ENCODE results near the gene MLN. TPM values are rescaled to one million over a fixed set of nuclear protein-coding genes. Genes with fewer than 3 reads are reported as not detected.

The MLN gene
- total RNA-seq, 2 experiments from 2014 or later, result not detected

DNA sequence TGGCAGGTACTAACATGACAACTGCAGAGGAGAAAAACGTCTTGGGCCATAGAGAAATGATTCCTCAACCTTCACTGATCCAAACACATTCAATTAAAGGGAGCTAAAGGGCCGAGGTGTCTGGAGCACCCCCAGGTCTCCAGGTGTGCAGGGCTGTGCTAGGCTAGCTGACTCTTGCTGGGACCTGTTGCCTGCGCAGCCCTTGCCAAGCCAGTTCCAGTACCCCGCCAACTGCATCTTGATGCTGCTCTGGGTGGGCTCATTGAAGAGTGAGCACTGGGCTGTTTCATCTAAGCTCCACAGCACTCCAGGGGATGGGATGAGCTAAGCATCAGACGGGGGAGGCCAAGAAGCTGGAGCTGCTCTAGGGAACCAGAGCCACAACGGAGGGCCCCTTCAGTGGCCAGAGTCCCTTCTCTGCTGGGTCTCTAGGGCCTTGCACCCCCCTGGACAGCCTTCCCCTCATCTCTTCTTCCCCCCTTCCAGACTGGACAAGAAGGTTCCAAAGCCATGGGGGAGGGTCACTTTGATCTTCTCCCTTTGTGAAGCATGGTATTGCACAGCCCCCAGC is 30.8 kb downstream of the MLN start:
- no peak for ATAC-seq
- CTCF ChIA-PET, result interaction anchor here (0.9 to 10.3 kb wide), 7 partner anchors 9 to 382 kb away, joined by 3 to 158 read pairs (median 15); no protein-coding TSS in a partner anchor
- Mint-ChIP-seq H3K27me3 (ENCODE audit: low read depth) (peaks cover 3% of the 10 kb centered on the region), H3K9me3 (ENCODE audit: insufficient read depth) (no peaks in the 10 kb centered on the region), H3K4me3 (no peak overlapping the region), H3K27ac (no peak overlapping the region), H3K4me1 (ENCODE audit: low read depth) (peaks cover 3% of the 10 kb centered on the region), H3K36me3 (ENCODE audit: low read depth) (peaks cover 44% of the 10 kb centered on the region)
- POLR2A ChIA-PET, result no interaction called here
- no peak for DNase-seq

DNA sequence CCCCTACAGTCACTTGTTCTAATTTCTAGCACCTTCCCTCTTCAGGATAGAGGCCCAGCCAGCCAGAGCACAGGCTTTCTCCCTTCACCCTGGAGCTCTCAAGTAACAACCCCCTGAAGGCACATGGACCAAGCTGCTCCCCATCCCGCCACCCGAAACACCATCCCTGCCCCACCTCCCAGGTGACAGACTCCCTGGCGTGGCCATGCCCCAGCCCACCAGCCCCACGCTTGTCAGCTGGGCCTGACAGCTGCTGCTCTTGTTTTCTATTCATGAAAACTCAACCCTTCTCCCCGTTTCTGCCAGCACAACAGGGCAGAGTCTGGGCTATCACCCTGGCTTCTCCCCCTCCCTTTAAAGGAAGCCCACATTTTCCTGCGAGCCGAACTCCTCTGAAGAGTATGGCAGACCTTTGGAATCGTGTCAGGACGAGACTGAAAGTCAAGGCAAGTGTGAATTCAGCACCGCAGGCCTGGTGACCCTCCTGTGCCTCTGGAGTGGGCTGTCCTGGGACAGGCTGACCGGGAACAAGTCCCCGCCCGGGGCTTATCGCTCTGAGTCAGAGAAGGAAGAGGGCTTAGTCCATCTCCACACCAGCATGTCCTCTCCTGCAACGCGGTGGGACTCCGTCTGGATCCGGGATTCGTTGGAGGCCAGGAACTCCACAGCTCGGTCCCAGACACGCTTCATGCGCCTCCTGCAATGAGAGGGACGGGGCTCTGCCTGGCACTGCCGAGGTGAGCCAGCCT is 31.5 kb downstream of the MLN start:
- Mint-ChIP-seq H3K4me3 (no peak overlapping the region), H3K9me3 (ENCODE audit: insufficient read depth) (no peaks in the 10 kb centered on the region), H3K4me1 (ENCODE audit: low read depth) (peaks cover 3% of the 10 kb centered on the region), H3K27ac (no peak overlapping the region), H3K36me3 (ENCODE audit: low read depth) (peaks cover 37% of the 10 kb centered on the region), H3K27me3 (ENCODE audit: low read depth) (peaks cover 3% of the 10 kb centered on the region)
- POLR2A ChIA-PET, result interaction anchor here (1.3 to 2.6 kb wide), 2 partner anchors 9 to 256 kb away, joined by 5 to 8 read pairs; no protein-coding TSS in a partner anchor
- no peak for DNase-seq
- CTCF ChIA-PET, result interaction anchor here (0.9 to 10.3 kb wide), 32 partner anchors 9 to 383 kb away, joined by 3 to 158 read pairs (median 4); partner anchors contain the start of genes IP6K3, LEMD2 and UQCC2
- ATAC-seq, result no peak

DNA sequence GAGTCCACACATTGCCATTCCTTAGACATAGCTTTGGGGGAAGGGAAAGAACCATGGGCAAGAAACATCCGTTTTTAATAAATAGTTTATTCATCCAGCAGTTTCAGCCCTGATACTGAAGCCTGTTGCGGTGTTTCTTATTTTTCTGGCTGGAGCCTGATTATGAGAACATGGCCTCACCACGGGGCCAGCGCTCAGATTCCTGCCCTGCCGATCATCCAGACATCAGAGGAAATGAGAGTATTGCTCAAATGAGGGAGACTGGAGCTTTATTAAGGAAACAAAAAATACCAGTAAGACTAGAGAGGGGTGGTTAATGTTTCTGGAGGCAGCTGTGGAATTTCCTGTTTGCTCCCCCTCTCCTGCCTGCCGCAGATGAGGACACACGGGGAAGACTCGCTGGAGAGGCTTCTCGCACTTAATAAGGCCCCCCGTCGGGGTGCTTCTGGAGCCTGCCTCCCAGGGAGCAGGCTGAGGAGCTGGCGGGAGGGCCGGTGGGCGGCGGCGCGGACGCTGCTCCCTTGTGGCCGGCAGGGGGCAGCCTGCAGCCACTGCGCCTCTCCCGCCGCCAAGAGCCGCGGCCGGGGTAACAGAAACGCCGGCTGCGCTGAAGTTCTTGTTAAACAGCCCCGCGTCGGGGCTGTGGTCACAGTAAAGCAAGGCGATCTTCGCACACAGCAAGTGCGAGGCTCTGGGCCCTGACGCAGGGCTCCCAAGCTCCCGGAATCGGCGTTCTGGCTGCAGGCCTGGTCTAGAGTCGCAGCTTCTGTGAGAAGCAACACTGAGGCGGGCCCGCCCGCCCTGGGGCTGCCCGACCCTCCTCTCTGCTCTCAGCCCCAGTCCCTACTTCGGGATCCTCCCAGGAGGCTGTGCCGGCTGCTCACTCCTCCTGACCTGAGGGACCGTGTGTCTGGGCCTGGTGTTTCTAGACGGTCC is 32.4 kb downstream of the MLN start:
- H3K9me3 Mint-ChIP-seq (ENCODE audit: insufficient read depth), result no peaks in the 10 kb centered on the region
- ChIA-PET POLR2A (interaction anchor here (1.3 to 2.6 kb wide), 2 partner anchors 10 to 257 kb away, joined by 5 to 8 read pairs; no protein-coding TSS in a partner anchor), CTCF (interaction anchor here (0.7 to 10.3 kb wide), 48 partner anchors 7 to 384 kb away, joined by 3 to 158 read pairs (median 4); partner anchors contain the start of genes IP6K3, LEMD2 and UQCC2)
- DNase-seq, result peak; percentile 69
- H3K27me3 Mint-ChIP-seq (ENCODE audit: low read depth), result peaks cover 3% of the 10 kb centered on the region
- H3K36me3 Mint-ChIP-seq (ENCODE audit: low read depth), result peaks cover 30% of the 10 kb centered on the region
- peaks cover 3% of the 10 kb centered on the region for H3K4me1 Mint-ChIP-seq (ENCODE audit: low read depth)
- H3K27ac Mint-ChIP-seq, result no peak overlapping the region
- H3K4me3 Mint-ChIP-seq, result no peak overlapping the region
- ATAC-seq, result peak; percentile 75

DNA sequence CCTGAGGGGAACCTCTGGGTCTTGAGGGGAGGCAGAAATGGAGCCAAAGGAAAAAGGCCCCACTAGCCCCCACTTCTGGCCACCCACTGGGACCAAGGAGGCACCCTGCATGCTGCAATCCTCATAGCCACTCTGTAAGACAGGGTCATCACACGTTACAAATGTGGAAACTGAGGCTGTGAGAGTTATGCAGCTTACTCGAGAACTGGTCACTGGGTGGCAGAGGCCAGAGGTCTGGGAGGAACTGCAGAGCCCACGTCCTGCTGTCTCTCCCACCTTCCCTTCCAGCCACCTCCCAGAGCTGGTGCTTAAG is 33.0 kb downstream of the MLN start:
- H3K4me3 Mint-ChIP-seq, result no peak overlapping the region
- POLR2A ChIA-PET, result interaction anchor here (2.6 kb wide), 1 partner anchor 258 kb away, joined by 8 read pairs; no protein-coding TSS in a partner anchor
- DNase-seq (no peak), ATAC-seq (no peak)
- H3K27me3 Mint-ChIP-seq (ENCODE audit: low read depth), result peaks cover 3% of the 10 kb centered on the region
- H3K9me3 Mint-ChIP-seq (ENCODE audit: insufficient read depth), result no peaks in the 10 kb centered on the region
- CTCF ChIA-PET, result interaction anchor here (0.7 to 10.3 kb wide), 47 partner anchors 8 to 384 kb away, joined by 3 to 158 read pairs (median 4); partner anchors contain the start of genes IP6K3, LEMD2 and UQCC2
- H3K27ac Mint-ChIP-seq, result no peak overlapping the region
- H3K4me1 Mint-ChIP-seq (ENCODE audit: low read depth), result peaks cover 3% of the 10 kb centered on the region
- peaks cover 24% of the 10 kb centered on the region for H3K36me3 Mint-ChIP-seq (ENCODE audit: low read depth)

DNA sequence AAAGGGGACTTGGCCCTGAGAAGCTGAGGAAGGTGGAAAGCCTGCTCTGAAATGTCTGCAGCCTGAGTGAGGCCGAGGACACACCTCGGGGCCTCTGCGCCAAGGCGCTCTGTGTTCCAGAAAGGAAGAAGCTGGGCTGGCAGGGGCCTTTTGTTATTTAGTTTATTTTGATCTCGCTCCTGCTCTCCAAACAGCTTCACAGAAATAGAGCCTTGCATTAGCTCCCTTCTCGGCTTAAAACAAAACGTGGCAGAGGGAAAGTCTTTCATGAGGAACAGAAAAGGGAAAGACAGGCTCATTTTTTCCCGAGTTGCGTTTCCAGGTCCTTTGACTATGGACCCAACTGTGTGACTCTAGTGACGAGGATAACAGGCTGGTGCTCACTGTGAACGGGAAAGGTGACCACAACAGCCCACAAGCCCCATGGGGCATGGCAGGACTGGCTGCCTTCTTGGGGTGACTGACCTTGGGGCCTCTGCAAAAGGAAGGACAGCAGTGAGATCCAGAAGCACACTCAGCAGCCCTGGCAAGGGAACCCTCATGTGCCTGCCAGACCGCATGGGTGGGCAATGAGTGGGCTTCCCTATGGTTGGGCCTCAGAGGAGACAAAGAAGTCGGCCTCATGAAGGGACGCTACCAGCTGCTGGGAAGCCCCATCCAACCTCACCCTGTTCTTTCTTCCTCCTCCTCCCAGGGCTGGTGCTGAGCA is 33.5 kb downstream of the MLN start:
- Mint-ChIP-seq H3K27me3 (ENCODE audit: low read depth) (peaks cover 3% of the 10 kb centered on the region), H3K36me3 (ENCODE audit: low read depth) (peaks cover 20% of the 10 kb centered on the region), H3K27ac (no peak overlapping the region), H3K4me1 (ENCODE audit: low read depth) (peaks cover 3% of the 10 kb centered on the region), H3K9me3 (ENCODE audit: insufficient read depth) (no peaks in the 10 kb centered on the region), H3K4me3 (no peak overlapping the region)
- DNase-seq (no peak), ATAC-seq (no peak)
- POLR2A ChIA-PET, result interaction anchor here (1.0 to 2.6 kb wide), 3 partner anchors 18 to 258 kb away, joined by 3 to 8 read pairs (median 4); partner anchors contain the start of gene UQCC2
- CTCF ChIA-PET, result interaction anchor here (0.9 to 10.3 kb wide), 25 partner anchors 8 to 645 kb away, joined by 3 to 158 read pairs (median 4); partner anchors contain the start of genes IP6K3, LEMD2 and UQCC2

DNA sequence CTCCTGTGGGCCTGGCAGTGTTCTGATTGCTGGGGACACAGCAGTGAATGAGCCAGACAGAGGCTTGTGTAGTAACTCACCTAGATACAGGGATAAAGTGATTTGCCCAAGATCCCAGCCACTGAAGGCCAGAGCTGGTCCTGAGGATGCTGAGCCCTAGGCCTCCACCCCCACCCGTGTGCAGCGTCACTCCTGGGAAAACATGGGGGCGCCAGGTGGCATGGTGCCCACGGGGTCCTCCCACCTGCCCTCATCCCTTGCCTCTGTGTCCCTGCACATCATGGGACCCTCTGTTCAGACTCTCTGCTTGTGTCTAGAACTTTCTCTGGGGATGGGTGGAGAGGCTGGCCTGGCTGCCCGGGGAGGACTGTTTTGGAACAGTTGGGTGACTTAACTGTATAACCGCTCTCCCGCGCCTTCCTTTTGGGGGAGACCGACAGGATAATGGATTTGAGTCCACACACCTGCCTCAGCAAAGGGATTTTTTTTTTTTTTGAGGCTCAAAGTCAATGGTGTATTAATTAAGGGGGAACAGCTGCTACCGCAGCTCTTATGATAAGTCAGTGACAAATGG is 34.5 kb downstream of the MLN start:
- Mint-ChIP-seq H3K27ac (no peak overlapping the region), H3K4me3 (no peak overlapping the region), H3K36me3 (ENCODE audit: low read depth) (peaks cover 15% of the 10 kb centered on the region), H3K9me3 (ENCODE audit: insufficient read depth) (no peaks in the 10 kb centered on the region), H3K27me3 (ENCODE audit: low read depth) (peaks cover 3% of the 10 kb centered on the region), H3K4me1 (ENCODE audit: low read depth) (peaks cover 3% of the 10 kb centered on the region)
- ChIA-PET CTCF (interaction anchor here (0.9 to 10.3 kb wide), 12 partner anchors 11 to 646 kb away, joined by 3 to 158 read pairs (median 4); partner anchors contain the start of genes LEMD2 and UQCC2), POLR2A (interaction anchor here (1.0 to 2.6 kb wide), 3 partner anchors 19 to 259 kb away, joined by 3 to 8 read pairs (median 4); partner anchors contain the start of gene UQCC2)
- ATAC-seq (no peak), DNase-seq (no peak)

DNA sequence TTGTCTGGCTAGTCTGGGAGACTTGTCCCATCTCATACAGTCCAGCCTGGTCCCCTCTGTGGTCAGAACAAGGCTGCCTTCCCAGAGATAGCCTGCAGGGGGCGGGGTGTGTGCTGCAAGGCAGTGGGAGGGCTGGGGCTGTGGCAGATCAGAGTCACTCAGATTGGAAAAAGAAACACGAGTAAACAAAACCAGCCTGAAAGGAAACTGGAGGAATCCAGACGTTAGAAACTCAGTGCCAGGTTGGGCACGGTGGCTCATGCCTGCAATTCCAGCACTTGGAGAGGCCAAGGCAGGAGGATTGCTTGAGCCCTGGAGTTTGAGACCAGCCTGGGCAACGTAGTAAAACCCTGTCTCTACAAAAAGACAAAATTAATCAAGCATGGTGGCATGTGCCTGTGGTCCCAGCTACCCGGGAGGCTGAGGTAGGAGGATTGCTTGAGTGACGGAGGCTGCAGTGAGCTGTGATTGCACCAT is 35.1 kb downstream of the MLN start:
- Mint-ChIP-seq H3K9me3 (ENCODE audit: insufficient read depth) (no peaks in the 10 kb centered on the region), H3K27ac (no peak overlapping the region), H3K27me3 (ENCODE audit: low read depth) (peaks cover 3% of the 10 kb centered on the region), H3K36me3 (ENCODE audit: low read depth) (peaks cover 13% of the 10 kb centered on the region), H3K4me3 (no peak overlapping the region), H3K4me1 (ENCODE audit: low read depth) (peaks cover 3% of the 10 kb centered on the region)
- peak; percentile 83 for DNase-seq
- CTCF ChIA-PET, result interaction anchor here (1.3 to 10.3 kb wide), 6 partner anchors 25 to 386 kb away, joined by 3 to 158 read pairs (median 12); partner anchors contain the start of gene UQCC2
- ATAC-seq, result peak; percentile 78
- POLR2A ChIA-PET, result no interaction called here

DNA sequence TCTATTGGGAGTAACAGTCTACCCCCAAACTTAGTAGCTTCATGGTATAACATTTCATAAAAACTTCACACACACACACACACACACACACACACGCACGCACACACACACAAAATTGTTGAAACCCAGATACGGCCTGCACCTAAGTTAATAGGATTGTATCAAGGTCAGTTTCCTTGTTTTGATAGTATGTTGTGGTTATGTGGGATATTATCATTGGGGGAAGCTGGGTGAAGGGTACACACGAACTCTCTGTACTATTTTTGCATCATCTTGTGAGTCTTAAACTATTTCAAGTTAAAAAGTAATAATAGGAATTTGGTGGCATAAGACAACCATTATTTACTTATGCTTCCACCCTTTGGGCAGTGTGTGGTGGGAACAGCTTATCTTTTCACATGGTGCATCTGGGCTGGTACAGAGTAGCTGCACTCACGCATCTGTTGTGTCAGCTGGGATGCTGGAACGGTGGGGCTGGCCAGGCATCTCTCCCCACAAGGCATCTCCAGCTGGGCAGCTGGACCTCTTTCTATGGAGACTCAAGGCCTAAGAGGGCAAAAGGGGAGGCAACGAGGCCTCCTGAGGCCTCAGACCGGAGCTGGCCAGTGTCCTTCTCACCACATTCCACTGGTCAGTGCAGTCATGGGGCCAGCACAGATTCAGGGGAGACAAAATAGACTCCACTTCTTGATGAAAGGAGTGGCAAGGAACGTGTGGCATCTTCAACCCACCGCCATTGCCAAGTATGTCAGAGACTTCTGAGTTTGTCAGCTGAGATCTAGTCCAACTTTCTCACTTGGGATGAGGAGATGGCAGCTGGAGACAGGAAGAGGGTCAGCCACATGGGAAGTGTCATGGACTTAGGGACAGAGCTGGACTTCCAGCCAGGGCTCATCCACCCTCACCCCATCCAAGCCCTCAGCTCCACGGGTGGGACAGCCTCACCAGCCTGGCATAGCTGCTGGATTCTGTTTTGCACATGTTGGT is 36.6 kb downstream of the MLN start:
- Mint-ChIP-seq H3K27ac (no peak overlapping the region), H3K4me3 (no peak overlapping the region), H3K27me3 (ENCODE audit: low read depth) (peaks cover 3% of the 10 kb centered on the region), H3K36me3 (ENCODE audit: low read depth) (peaks cover 4% of the 10 kb centered on the region), H3K9me3 (ENCODE audit: insufficient read depth) (no peaks in the 10 kb centered on the region), H3K4me1 (ENCODE audit: low read depth) (peaks cover 5% of the 10 kb centered on the region)
- no peak for ATAC-seq
- POLR2A ChIA-PET, result interaction anchor here (0.8 to 1.5 kb wide), 3 partner anchors 9 to 519 kb away, joined by 3 to 4 read pairs (median 3); partner anchors contain the start of gene UQCC2
- CTCF ChIA-PET, result interaction anchor here (1.3 to 10.3 kb wide), 9 partner anchors 13 to 388 kb away, joined by 3 to 158 read pairs (median 6); partner anchors contain the start of gene UQCC2
- no peak for DNase-seq

DNA sequence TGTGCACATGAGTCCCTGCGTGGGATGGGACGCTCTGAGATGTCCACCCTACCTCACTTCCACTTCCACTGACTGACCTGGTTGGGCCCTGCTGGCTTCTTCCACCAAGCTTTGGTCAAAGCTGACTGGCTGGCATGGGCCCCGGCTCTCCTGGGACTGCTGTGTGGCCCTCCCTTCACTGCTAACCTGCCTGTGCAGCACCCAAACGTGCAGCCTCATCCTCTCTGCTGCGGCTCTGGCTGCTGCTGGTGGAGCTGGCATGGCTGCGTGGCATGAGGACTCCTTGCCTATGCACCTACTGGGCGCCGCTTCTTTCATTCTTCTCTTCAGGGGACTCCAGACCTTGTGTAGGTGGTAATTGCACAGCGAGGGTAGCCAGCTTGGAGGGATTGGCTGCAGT is 38.4 kb downstream of the MLN start:
- no peak for ATAC-seq
- H3K9me3 Mint-ChIP-seq (ENCODE audit: insufficient read depth), result no peaks in the 10 kb centered on the region
- peaks cover 3% of the 10 kb centered on the region for H3K27me3 Mint-ChIP-seq (ENCODE audit: low read depth)
- DNase-seq, result no peak
- POLR2A ChIA-PET, result no interaction called here
- CTCF ChIA-PET, result no interaction called here
- H3K4me3 Mint-ChIP-seq, result no peak overlapping the region
- no peaks in the 10 kb centered on the region for H3K36me3 Mint-ChIP-seq (ENCODE audit: low read depth)
- H3K4me1 Mint-ChIP-seq (ENCODE audit: low read depth), result peaks cover 13% of the 10 kb centered on the region
- no peak overlapping the region for H3K27ac Mint-ChIP-seq
